GM12878 (cell line): Measurements from ENCODE around the gene NUP93. TPM values are rescaled to one million over a fixed set of nuclear protein-coding genes. Genes with fewer than 3 reads are reported as not detected.

Source experiments
- ATAC-seq: fragments of 200-7000 bp; cut with Tn5 transposase; 3 replicates; pipeline ENCODE4 v1.9.1; 2020; ENCODE audit warnings: mild to moderate bottlenecking, moderate library complexity
- BruUV-seq: library from RNA; stranded (reverse); fragments of 400-500 nt; replicated peaks from 2 replicates; lab custom pipeline; 2021; lab: Mats Ljungman, UMichigan
- CTCF ChIA-PET: fragments of 300-600 bp; sonication (Branson Sonifier 250); formaldehyde crosslinking; extraction: SDS; loops from one replicate; lab custom pipeline; 2021; ENCODE audit warnings: inconsistent platforms; lab: Yijun Ruan, JAX
- POLR2A ChIA-PET: fragments of 350-600 bp; formaldehyde crosslinking; extraction: SDS; loops from one replicate; lab custom pipeline; 2021; ENCODE audit warnings: inconsistent platforms; lab: Charles Lee
- RAD21 ChIA-PET: fragments of 300-600 bp; sonication (Branson Sonifier 250); formaldehyde crosslinking; loops from one replicate; lab custom pipeline; 2023; ENCODE audit warnings: antibody characterized with exemption; ENCODE audit not compliant: unreplicated experiment; lab: Charles Lee
- SMC1A ChIA-PET: fragments of 300-600 bp; sonication (Branson Sonifier 250); formaldehyde crosslinking; loops from one replicate; lab custom pipeline; 2023; ENCODE audit not compliant: unreplicated experiment, uncharacterized antibody; lab: Charles Lee
- DNase-seq: peaks from one replicate; pipeline ENCODE4 v3.0.0-alpha.2; 2011; ENCODE audit warnings: low read depth, low spot score
- FAIRE-seq: peaks from 3 replicates; lab custom pipeline; 2011; peaks lifted over from hg19 to GRCh38; lab: Jason Lieb, UNC
- H2AFZ ChIP-seq: 2 replicates; pipeline ENCODE4 v1.6.0; 2011; ENCODE audit warnings: low read depth, low read length, control low read depth; ENCODE audit not compliant: control insufficient read depth
- H3K27ac ChIP-seq: 2 replicates; pipeline ENCODE4 v1.5.1; 2011; ENCODE audit warnings: control low read depth; ENCODE audit not compliant: control insufficient read depth, insufficient read depth
- H3K27me3 ChIP-seq, 2 experiments: replicated peaks in 1 of 2; 2 replicates each; pipeline versions ENCODE4 v1.6.0 to v1.6.1; 2011; ENCODE audit warnings: low read length in 1 of 2; ENCODE audit not compliant: control insufficient read depth in 2 of 2, insufficient read depth in 2 of 2
- H3K36me3 ChIP-seq, 2 experiments: 2 replicates each; pipeline ENCODE4 v1.5.1; 2011; ENCODE audit warnings: low read length in 1 of 2; ENCODE audit not compliant: control insufficient read depth in 2 of 2, insufficient read depth in 2 of 2
- H3K4me1 ChIP-seq: 2 replicates; pipeline ENCODE4 v1.6.1; 2011; ENCODE audit warnings: mild to moderate bottlenecking, low read length, moderate library complexity, mixed read lengths; ENCODE audit not compliant: control insufficient read depth, insufficient read depth
- H3K4me2 ChIP-seq: 2 replicates; pipeline ENCODE4 v1.6.0; 2011; ENCODE audit warnings: control low read depth; ENCODE audit not compliant: control insufficient read depth, insufficient read depth
- H3K4me3 ChIP-seq: fragments of 200-600 bp; sonication (generic); 2 replicates; pipeline ENCODE4 v1.5.1; 2016
- H3K79me2 ChIP-seq: 2 replicates; pipeline ENCODE4 v1.6.0; 2011; ENCODE audit warnings: low read length; ENCODE audit not compliant: control insufficient read depth, insufficient read depth
- H3K9ac ChIP-seq: 2 replicates; pipeline ENCODE4 v1.8.0; 2011; ENCODE audit warnings: low read length, control low read depth, mixed read lengths; ENCODE audit not compliant: control insufficient read depth, insufficient read depth
- H3K9me3 ChIP-seq: replicated peaks from 3 replicates; pipeline ENCODE4 v1.5.1; 2011; ENCODE audit warnings: mild to moderate bottlenecking, low read length; ENCODE audit not compliant: control insufficient read depth, insufficient read depth
- H4K20me1 ChIP-seq: 2 replicates; pipeline ENCODE4 v1.6.0; 2011; ENCODE audit not compliant: control insufficient read depth, insufficient read depth
- CBX3 ChIP-seq: fragments of 200-600 bp; sonication (generic); IDR thresholded peaks from 2 replicates; pipeline ENCODE4 v1.6.1; 2016; ENCODE audit warnings: low read depth, borderline replicate concordance
- CBX5 ChIP-seq: sonication (generic); IDR thresholded peaks from 2 replicates; pipeline ENCODE4 v1.6.1; 2016; ENCODE audit warnings: low read depth, moderate library complexity, mild to moderate bottlenecking, inconsistent platforms
- CREB1 ChIP-seq: IDR thresholded peaks from 2 replicates; pipeline ENCODE4 v1.6.1; 2012; ENCODE audit warnings: low read depth, mild to moderate bottlenecking, inconsistent platforms
- EED ChIP-seq: sonication (generic); IDR thresholded peaks from 2 replicates; pipeline ENCODE4 v1.6.1; 2016; ENCODE audit warnings: antibody characterized with exemption, low read depth
- EZH2 ChIP-seq: IDR thresholded peaks from 2 replicates; pipeline ENCODE4 v1.6.1; 2012; ENCODE audit warnings: low read depth, mild to moderate bottlenecking, control low read depth, inconsistent platforms, low read length, borderline replicate concordance; ENCODE audit not compliant: control insufficient read depth
- KLF5 ChIP-seq: fragments of 450-650 bp; IDR thresholded peaks from 2 replicates; pipeline ENCODE4 v1.6.1; 2014; ENCODE audit warnings: mild to moderate bottlenecking; ENCODE audit not compliant: partially characterized antibody
- PBX3 ChIP-seq: IDR thresholded peaks from 2 replicates; pipeline ENCODE4 v1.6.1; 2011; ENCODE audit warnings: mild to moderate bottlenecking, low read depth, low read length, moderate library complexity; ENCODE audit not compliant: insufficient replicate concordance
- POU2F2 ChIP-seq: IDR thresholded peaks from 3 replicates; pipeline ENCODE4 v1.6.1; 2011; ENCODE audit warnings: low read depth, mild to moderate bottlenecking, low read length, borderline replicate concordance
- SIX5 ChIP-seq: IDR thresholded peaks from 2 replicates; pipeline ENCODE4 v1.6.1; 2011; ENCODE audit warnings: mild to moderate bottlenecking, low read depth, low read length, moderate library complexity; ENCODE audit not compliant: severe bottlenecking
- ZNF687 ChIP-seq: fragments of 450-650 bp; IDR thresholded peaks from 2 replicates; pipeline ENCODE4 v1.6.1; 2017; ENCODE audit warnings: mild to moderate bottlenecking, moderate library complexity
- WGBS: methylation state at CpG from one replicate; pipeline ENCODE4 v1.1.6; 2016; ENCODE audit warnings: low lambda C conversion rate; ENCODE audit not compliant: insufficient replicate concordance, insufficient coverage; ENCODE audit errors: missing lambda C conversion rate; 5-methylcytosine and 5-hydroxymethylcytosine counted together
- in situ Hi-C: fragments of 300-500 bp; cut with MboI; formaldehyde crosslinking; loops from 9 replicates; pipeline ENCODE4 v1.14.3; 2018; ENCODE audit warnings: mixed read lengths
- intact Hi-C: fragments of 100-400 bp; cut with micrococcal nuclease; formaldehyde crosslinking; loops from one replicate; pipeline ENCODE4 v1.14.2; 2022; ENCODE audit not compliant: unreplicated experiment
- polyA plus RNA-seq, 11 experiments: library from polyadenylated mRNA; depleted of rRNA in 4 of 11; unstranded in 6 of 11; stranded (reverse) in 5 of 11; fragments of >200 nt; fragmentation: Nextera tagmentation in 4 of 11; fragmentation: Illumina TruSeq in 1 of 11; extraction: Ambion mirVana in 4 of 11; extraction: Trizol in 1 of 11; gene quantifications; 1 replicate in 1 of 11; 2 replicates in 10 of 11; pipeline versions ENCODE4 v1.2.1 to v1.2.3, GENCODE V29; 2011 to 2016; ENCODE audit warnings: inconsistent platforms in 2 of 11, missing spikeins in 2 of 11, low read depth in 1 of 11
- total RNA-seq, 4 experiments: library from RNA; depleted of rRNA in 3 of 4; stranded (reverse); fragments of >200 nt in 3 of 4; fragmentation: Illumina TruSeq in 1 of 4; extraction: Trizol in 1 of 4; gene quantifications; 2 replicates each; pipeline versions ENCODE4 v1.2.1 to v1.2.3, GENCODE V29; 2013 to 2021

NUP93 gene
- total and polyA plus RNA-seq, 10 of the 15 experiments (the other 5 are each of a cell fraction or from before 2014, with no cell fraction given), result 82.2 to 175 (median 101) TPM

GRCh38 chr16:56689171-56689570 lies 40.8 kb upstream of the NUP93 start:
- RAD21 ChIA-PET, result interaction anchor here (1.3 kb wide), 1 partner anchor 13 kb away, joined by 4 read pairs; no protein-coding TSS in a partner anchor
- no peak for FAIRE-seq
- Histone ChIP-seq H3K9me3 (no peaks in the 10 kb centered on the region), H3K4me1 (no peaks in the 10 kb centered on the region), H3K4me3 (no peak overlapping the region), H3K27me3 (no peaks in the 10 kb centered on the region; a peak in 1 of 4 replicates), H3K79me2 (no peaks in the 10 kb centered on the region), H2AFZ (no peak overlapping the region), H3K4me2 (no peak overlapping the region), H3K27ac (no peak overlapping the region), H3K36me3 (no peaks in the 10 kb centered on the region), H3K9ac (no peak overlapping the region), H4K20me1 (no peaks in the 10 kb centered on the region)
- 6% methylated on average over 3 of the region's 3 CpGs for WGBS
- SMC1A ChIA-PET, result no interaction called here
- POLR2A ChIA-PET, result no interaction called here
- no peak for ATAC-seq
- DNase-seq, result no peak
- TF ChIP-seq SIX5, result no peak
- no peak for TF ChIP-seq CBX5
- CTCF ChIA-PET, result interaction anchor here (1.4 kb wide), 1 partner anchor 113 kb away, joined by 4 read pairs; no protein-coding TSS in a partner anchor
- intact Hi-C loops, result no loop called here
- in situ Hi-C loops, result loop anchor here (25.0 kb wide), 1 partner anchor 752 kb away; no protein-coding TSS in a partner anchor
- no TSS peak for BruUV-seq

- ChIA-PET SMC1A (interaction anchor here (1.0 kb wide), 1 partner anchor 11 kb away, joined by 4 read pairs; no protein-coding TSS in a partner anchor), POLR2A (no interaction called here), RAD21 (interaction anchor here (0.7 kb wide), 1 partner anchor 65 kb away, joined by 4 read pairs; the partner anchor contains the start of gene MT1E), CTCF (interaction anchor here (0.7 to 1.4 kb wide), 2 partner anchors 95 to 114 kb away, joined by 3 to 4 read pairs; no protein-coding TSS in a partner anchor)
- no peaks in the 10 kb centered on the region; the same call in 2 of the 3 replicates for H3K9me3 ChIP-seq
- WGBS, result 55% methylated on average over 4 of the region's 4 CpGs
- no peak overlapping the region for H2AFZ ChIP-seq
- in situ Hi-C loops, result loop anchor here (25.0 kb wide), 1 partner anchor 753 kb away; no protein-coding TSS in a partner anchor
- ATAC-seq, result no peak
- no peaks in the 10 kb centered on the region; a peak in 1 of 4 replicates for H3K27me3 ChIP-seq
- H3K4me2 ChIP-seq, result no peak overlapping the region
- H3K79me2 ChIP-seq, result no peaks in the 10 kb centered on the region
- H3K4me3 ChIP-seq, result no peak overlapping the region
- BruUV-seq, result no TSS peak
- no peaks in the 10 kb centered on the region for H4K20me1 ChIP-seq
- no peaks in the 10 kb centered on the region for H3K36me3 ChIP-seq
- DNase-seq, result no peak
- no peaks in the 10 kb centered on the region for H3K4me1 ChIP-seq
- no peak overlapping the region for H3K27ac ChIP-seq
- FAIRE-seq, result no peak
- H3K9ac ChIP-seq, result no peak overlapping the region
- intact Hi-C loops, result no loop called here
- TF ChIP-seq POU2F2 (no peak), CBX3 (no peak), KLF5 (no peak), PBX3 (no peak), EED (no peak), CREB1 (no peak), EZH2 (no peak), ZNF687 (no peak)
These were observed 39.4 kb upstream of the NUP93 start for GRCh38 chr16:56690420-56691122.
